Karpas-422 (cell line): ENCODE measurements around the gene CCL5. TPM values are rescaled to one million over a fixed set of nuclear protein-coding genes. Genes with fewer than 3 reads are reported as not detected.

Experiments
- DNase-seq: peaks from one replicate; pipeline ENCODE4 v3.0.0-alpha.2; 2015
- H2AFZ ChIP-seq: fragments of 200-600 bp; sonication (generic); 2 replicates; pipeline ENCODE4 v1.6.1; 2014; ENCODE audit warnings: antibody characterized with exemption, low read length, mixed read lengths
- H3K27ac ChIP-seq: fragments of 200-600 bp; sonication (generic); 2 replicates; pipeline ENCODE4 v1.5.1; 2014; ENCODE audit warnings: mild to moderate bottlenecking, low read length, moderate library complexity
- H3K27me3 ChIP-seq: fragments of 200-600 bp; sonication (generic); 2 replicates; pipeline ENCODE4 v1.6.1; 2014; ENCODE audit warnings: low read length, mixed read lengths
- H3K36me3 ChIP-seq: fragments of 200-600 bp; sonication (generic); 2 replicates; pipeline ENCODE4 v1.6.1; 2014; ENCODE audit warnings: low read length, mixed read lengths; ENCODE audit not compliant: insufficient read depth
- H3K4me1 ChIP-seq: fragments of 200-600 bp; sonication (generic); 2 replicates; pipeline ENCODE4 v1.6.1; 2014; ENCODE audit warnings: mild to moderate bottlenecking, low read length, mixed read lengths
- H3K4me2 ChIP-seq: fragments of 200-600 bp; sonication (generic); 2 replicates; pipeline ENCODE4 v1.6.1; 2014; ENCODE audit warnings: low read length, low read depth, mild to moderate bottlenecking; ENCODE audit not compliant: poor library complexity, severe bottlenecking
- H3K4me3 ChIP-seq: fragments of 200-600 bp; sonication (generic); 2 replicates; pipeline ENCODE4 v1.5.1; 2014; ENCODE audit warnings: mild to moderate bottlenecking, antibody characterized with exemption, low read length, mixed read lengths
- H3K79me2 ChIP-seq: fragments of 200-600 bp; sonication (generic); 2 replicates; pipeline ENCODE4 v1.6.1; 2014; ENCODE audit warnings: mild to moderate bottlenecking, low read length, mixed read lengths
- H3K9ac ChIP-seq: fragments of 200-600 bp; sonication (generic); 2 replicates; pipeline ENCODE4 v1.6.0; 2014; ENCODE audit warnings: low read length
- H3K9me2 ChIP-seq: fragments of 200-600 bp; sonication (generic), shearing (Covaris generic); replicated peaks from 2 replicates; pipeline ENCODE4 v1.6.0; 2014; ENCODE audit warnings: mild to moderate bottlenecking, low read length, moderate library complexity; ENCODE audit not compliant: insufficient read depth
- H3K9me3 ChIP-seq: fragments of 300-700, 200-600 bp; sonication (generic); 2 replicates; pipeline ENCODE4 v1.6.1; 2014; ENCODE audit warnings: low read length, mixed read lengths
- H4K20me1 ChIP-seq: fragments of 200-600 bp; sonication (generic); 2 replicates; pipeline ENCODE4 v1.6.1; 2014; ENCODE audit warnings: mild to moderate bottlenecking, antibody characterized with exemption, low read length, low read depth; ENCODE audit not compliant: insufficient read depth
- total RNA-seq: library from RNA; depleted of rRNA; stranded (reverse); fragments of >200 nt; shearing (Covaris generic); gene quantifications from 2 replicates; pipeline ENCODE4 v1.2.3, GENCODE V29; 2014; ENCODE audit warnings: low replicate concordance

CCL5 gene
- total RNA-seq, 1 experiment from 2014 or later = not detected

DNA sequence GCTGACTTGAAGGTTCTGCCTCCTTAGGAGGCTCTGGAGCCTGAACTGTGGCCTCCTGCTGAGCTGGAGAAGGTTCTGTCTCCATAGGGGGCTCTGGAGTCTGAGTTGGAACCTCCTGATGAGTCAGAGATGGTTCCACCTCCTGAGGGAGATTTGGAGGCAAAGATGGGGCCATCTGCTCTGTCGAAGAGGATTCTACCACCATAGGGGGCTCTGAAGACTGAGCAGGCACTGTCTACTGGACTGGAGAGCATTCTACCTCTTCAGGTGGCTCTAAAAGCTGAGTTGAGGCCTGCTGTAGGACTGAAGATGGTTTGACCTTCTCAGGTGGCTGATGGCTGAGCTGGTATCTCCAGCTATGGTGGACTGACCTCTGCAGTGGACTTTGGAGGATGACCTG is 34.2 kb upstream of the CCL5 start:
- Histone ChIP-seq H3K27ac (no peak overlapping the region), H4K20me1 (no peaks in the 10 kb centered on the region), H3K4me2 (no peak overlapping the region), H3K9me2 (no peaks in the 10 kb centered on the region), H3K4me1 (no peaks in the 10 kb centered on the region), H3K27me3 (no peaks in the 10 kb centered on the region), H3K79me2 (no peaks in the 10 kb centered on the region), H3K9ac (no peak overlapping the region), H3K36me3 (no peaks in the 10 kb centered on the region), H3K4me3 (no peak overlapping the region), H2AFZ (no peak overlapping the region), H3K9me3 (no peaks in the 10 kb centered on the region)
- no peak for DNase-seq

DNA sequence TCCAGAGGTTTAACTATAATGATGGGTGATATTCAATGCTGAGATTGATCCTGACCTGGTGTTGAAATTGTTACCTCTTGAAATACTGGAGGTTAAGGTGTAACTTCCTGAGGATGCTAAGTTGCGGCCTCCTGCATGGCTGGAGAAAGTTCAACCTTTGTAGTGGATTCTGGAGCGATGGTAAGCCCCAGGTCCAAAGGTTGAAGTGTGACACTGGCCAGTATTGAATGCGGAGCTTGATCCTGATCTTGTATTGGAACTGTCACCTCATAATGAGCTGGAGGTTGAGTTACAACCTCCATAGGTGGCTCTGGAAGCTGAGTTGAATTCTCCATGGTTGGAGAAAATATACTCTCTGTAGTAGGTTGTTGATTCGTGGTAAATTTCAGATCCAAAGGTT is 33.4 kb upstream of the CCL5 start:
- Histone ChIP-seq H3K36me3 (no peaks in the 10 kb centered on the region), H3K4me1 (no peaks in the 10 kb centered on the region), H3K27ac (no peak overlapping the region), H3K79me2 (no peaks in the 10 kb centered on the region), H3K9me3 (no peaks in the 10 kb centered on the region), H3K27me3 (no peaks in the 10 kb centered on the region), H3K9me2 (no peaks in the 10 kb centered on the region), H3K4me2 (no peak overlapping the region), H3K9ac (no peak overlapping the region), H3K4me3 (no peak overlapping the region), H4K20me1 (no peaks in the 10 kb centered on the region), H2AFZ (no peak overlapping the region)
- DNase-seq = no peak

DNA sequence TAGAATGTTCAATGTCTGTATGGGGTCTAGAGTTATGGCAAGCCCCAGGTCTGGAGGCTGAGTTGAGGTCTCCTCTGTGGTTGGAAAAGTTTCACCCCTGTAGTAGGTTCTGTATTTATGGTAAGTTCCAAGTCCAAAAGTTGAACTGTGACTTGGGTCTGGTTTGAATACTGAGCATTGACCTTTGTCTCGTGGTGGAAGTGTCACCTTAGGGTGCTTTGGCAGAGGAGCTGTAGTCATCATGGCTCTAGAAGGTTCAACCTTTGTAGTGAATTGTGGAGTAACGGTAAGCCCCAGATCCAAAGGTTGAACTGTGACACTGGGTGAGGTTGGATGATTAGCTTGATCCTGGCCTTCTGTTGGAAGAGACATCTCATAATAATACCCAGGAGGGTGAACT is 32.8 kb upstream of the CCL5 start:
- H3K4me3 ChIP-seq = no peak overlapping the region
- no peaks in the 10 kb centered on the region for H3K36me3 ChIP-seq
- no peaks in the 10 kb centered on the region for H3K79me2 ChIP-seq
- H3K9me2 ChIP-seq = no peaks in the 10 kb centered on the region
- no peak overlapping the region for H3K4me2 ChIP-seq
- no peaks in the 10 kb centered on the region for H3K27me3 ChIP-seq
- H3K9ac ChIP-seq = no peak overlapping the region
- no peak for DNase-seq
- H2AFZ ChIP-seq = no peak overlapping the region
- no peaks in the 10 kb centered on the region for H4K20me1 ChIP-seq
- H3K27ac ChIP-seq = no peak overlapping the region
- H3K9me3 ChIP-seq = no peaks in the 10 kb centered on the region
- no peaks in the 10 kb centered on the region for H3K4me1 ChIP-seq

DNA sequence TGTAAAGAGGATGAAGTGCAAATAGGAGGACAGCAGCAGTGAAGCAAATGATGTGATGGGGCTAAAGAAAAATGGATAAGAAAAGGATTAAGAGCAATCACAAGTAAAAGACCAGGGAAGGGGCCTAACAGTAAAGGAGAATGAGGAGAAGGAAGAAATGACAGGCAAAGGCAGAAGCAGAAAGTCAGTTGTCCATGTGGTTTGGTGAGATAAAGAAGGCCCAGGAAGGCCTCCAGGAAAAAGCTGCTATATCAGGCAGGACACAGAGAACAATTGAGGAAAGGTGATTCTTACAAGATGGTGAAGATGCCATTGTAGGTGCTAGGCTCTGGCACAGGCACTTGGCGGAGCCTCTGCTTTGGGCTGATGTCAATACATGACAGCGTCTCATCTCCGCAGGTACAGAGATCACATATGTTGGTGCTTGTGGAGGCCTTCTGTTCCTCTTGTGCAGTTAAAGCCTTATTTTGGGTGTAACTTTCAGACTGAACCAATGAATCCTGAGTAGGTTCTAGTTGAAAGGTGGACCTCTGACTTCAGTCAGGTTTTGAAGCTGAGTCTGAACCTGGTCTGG is 32.3 kb upstream of the CCL5 start:
- no peaks in the 10 kb centered on the region for H3K27me3 ChIP-seq
- H3K4me1 ChIP-seq = no peaks in the 10 kb centered on the region
- H3K36me3 ChIP-seq = no peaks in the 10 kb centered on the region
- H4K20me1 ChIP-seq = no peaks in the 10 kb centered on the region
- no peak overlapping the region for H3K4me3 ChIP-seq
- H3K9me2 ChIP-seq = no peaks in the 10 kb centered on the region
- H3K9me3 ChIP-seq = no peaks in the 10 kb centered on the region
- no peak overlapping the region for H2AFZ ChIP-seq
- no peak overlapping the region for H3K27ac ChIP-seq
- no peak for DNase-seq
- H3K4me2 ChIP-seq = no peak overlapping the region
- H3K9ac ChIP-seq = no peak overlapping the region
- H3K79me2 ChIP-seq = no peaks in the 10 kb centered on the region

DNA sequence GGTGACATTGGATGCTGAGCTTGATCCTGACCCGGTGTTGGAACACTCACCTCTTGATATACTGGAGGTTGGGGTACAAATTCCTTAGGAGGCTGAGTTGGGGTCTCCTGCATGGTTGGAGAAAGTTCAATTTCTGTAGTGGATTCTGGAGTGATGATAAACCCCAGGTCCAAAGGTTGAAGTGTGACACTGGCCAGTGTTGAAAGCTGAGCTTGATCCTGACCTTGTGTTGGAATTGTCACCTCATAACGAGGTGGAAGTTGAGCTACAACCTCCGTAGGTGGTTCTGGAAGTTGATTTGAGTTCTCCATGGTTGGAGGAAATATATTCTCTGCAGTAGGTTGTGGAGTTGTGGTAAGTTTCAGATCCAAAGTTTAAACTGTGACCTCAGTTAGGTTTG is 29.2 kb upstream of the CCL5 start:
- Histone ChIP-seq H3K9ac (no peak overlapping the region), H3K4me2 (no peak overlapping the region), H3K4me1 (no peaks in the 10 kb centered on the region), H3K9me2 (no peaks in the 10 kb centered on the region), H2AFZ (no peak overlapping the region), H3K4me3 (no peak overlapping the region), H4K20me1 (no peaks in the 10 kb centered on the region), H3K36me3 (no peaks in the 10 kb centered on the region), H3K27ac (no peak overlapping the region), H3K9me3 (no peaks in the 10 kb centered on the region), H3K27me3 (no peaks in the 10 kb centered on the region), H3K79me2 (no peaks in the 10 kb centered on the region)
- no peak for DNase-seq

DNA sequence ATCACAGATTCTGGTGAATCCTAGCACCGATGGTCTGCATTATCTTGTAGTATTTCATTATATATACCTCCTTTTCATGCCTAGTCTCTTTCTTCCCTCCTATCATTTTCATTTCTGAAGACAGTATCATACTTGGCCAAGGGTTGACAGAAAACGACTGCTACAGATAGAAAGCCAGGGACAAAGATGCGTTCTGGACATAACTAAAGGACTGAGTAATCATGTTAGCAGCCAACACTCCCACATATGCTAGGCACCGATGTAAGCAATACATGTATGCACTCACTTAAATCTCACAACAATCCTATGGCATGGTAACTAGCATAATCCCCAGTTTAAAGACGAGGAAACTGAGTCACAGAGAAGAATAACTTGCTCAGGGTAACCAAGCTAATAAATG is 27.5 kb upstream of the CCL5 start:
- Histone ChIP-seq H3K79me2 (no peaks in the 10 kb centered on the region), H3K4me2 (no peak overlapping the region), H3K4me3 (no peak overlapping the region), H3K9me2 (no peaks in the 10 kb centered on the region), H3K27ac (no peak overlapping the region), H3K27me3 (no peaks in the 10 kb centered on the region), H3K36me3 (no peaks in the 10 kb centered on the region), H4K20me1 (no peaks in the 10 kb centered on the region), H3K9me3 (no peaks in the 10 kb centered on the region), H2AFZ (no peak overlapping the region), H3K4me1 (no peaks in the 10 kb centered on the region), H3K9ac (no peak overlapping the region)
- DNase-seq = no peak

DNA sequence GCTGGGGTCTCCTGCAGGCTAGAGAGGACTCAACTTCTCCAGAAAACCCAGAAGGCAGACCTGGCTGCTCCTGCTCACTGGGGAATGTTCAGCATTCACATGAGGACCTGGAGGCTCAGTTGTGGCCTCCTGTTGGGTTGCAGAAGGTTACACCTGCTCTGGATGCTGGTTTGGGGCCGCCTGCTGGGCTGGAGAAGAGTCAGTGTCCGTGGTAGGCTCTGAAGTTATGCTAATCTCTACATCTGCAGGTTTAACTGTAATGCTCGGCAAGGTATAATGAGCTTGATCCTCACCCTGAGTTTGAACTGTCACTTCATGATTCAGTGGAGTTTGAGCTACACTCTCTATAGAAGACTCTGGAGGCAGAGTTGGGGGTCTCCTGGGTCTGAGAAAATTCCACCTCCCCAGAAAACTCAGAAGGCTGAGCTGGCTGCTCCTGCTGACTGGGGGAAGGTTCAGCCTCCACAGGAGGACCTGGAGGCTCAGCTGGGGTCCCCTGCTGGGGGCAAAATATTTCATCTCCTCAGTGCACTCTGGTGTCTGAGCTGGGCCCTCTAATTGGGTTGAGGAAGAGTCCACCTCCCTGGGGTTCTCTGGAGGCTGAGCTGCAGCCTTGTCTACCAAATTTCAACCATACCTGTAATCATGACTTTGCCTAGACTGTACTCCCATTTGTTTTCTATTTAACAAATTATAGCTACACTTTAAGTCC is 26.9 kb upstream of the CCL5 start:
- Histone ChIP-seq H3K9ac (no peak overlapping the region), H3K79me2 (no peaks in the 10 kb centered on the region), H3K9me2 (no peaks in the 10 kb centered on the region), H3K9me3 (no peaks in the 10 kb centered on the region), H3K27me3 (no peaks in the 10 kb centered on the region), H3K4me1 (no peaks in the 10 kb centered on the region), H3K36me3 (no peaks in the 10 kb centered on the region), H3K27ac (no peak overlapping the region), H2AFZ (no peak overlapping the region), H3K4me2 (no peak overlapping the region), H3K4me3 (no peak overlapping the region), H4K20me1 (no peaks in the 10 kb centered on the region)
- DNase-seq = no peak

DNA sequence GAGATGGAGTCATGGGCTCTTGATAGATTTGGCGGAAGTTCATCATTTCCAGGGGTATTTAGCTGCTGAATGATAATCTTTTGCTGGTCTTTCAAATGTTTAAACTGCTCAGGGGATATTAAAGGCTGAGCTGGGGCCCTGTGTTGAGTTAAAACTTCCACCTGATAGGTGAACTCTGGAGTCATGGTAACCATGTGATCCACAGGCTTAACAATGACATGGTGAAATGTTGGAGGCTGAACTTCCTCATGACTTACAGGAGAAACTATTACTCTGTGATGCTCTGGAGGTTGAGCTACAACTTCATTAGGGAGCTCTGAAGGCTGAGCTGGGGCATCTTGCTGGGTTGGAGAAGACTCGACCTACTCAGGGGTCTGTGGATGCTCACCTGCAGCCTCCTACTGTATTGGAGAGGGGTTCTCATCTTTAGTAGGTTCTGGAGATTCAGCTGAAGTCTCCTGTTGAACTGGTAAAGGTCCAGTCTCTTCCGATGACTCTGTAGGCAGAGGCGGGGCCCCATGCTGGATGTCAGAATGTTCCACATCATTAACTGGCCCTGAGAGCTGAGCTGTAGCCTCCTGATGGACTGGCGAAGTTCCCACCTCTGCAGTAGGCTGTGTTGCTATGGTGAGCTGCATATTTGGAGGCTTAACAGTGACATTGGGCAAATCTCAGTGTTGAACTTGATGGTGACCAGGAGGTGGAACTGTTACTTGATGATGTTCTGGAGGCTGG is 26.2 kb upstream of the CCL5 start:
- Histone ChIP-seq H3K36me3 (no peaks in the 10 kb centered on the region), H3K4me2 (no peak overlapping the region), H3K79me2 (no peaks in the 10 kb centered on the region), H3K27me3 (no peaks in the 10 kb centered on the region), H3K4me3 (no peak overlapping the region), H3K9me3 (no peaks in the 10 kb centered on the region), H3K9me2 (no peaks in the 10 kb centered on the region), H3K9ac (no peak overlapping the region), H4K20me1 (no peaks in the 10 kb centered on the region), H3K27ac (no peak overlapping the region), H2AFZ (no peak overlapping the region), H3K4me1 (no peaks in the 10 kb centered on the region)
- no peak for DNase-seq
